ENCODE measurements around the gene BMPR1A.

Gene BMPR1A

GRCh38 chr10:86899132-86899531 lies 142.7 kb downstream of the BMPR1A start:
- no peak overlapping the region for H3K18ac ChIP-seq (ENCODE audit: low read length)
- no peak overlapping the region for H3K56ac ChIP-seq (ENCODE audit: low read length)
- H3K27ac ChIP-seq (ENCODE audit: low read depth, low read length) = no peak overlapping the region
- WGBS (ENCODE audit: extremely low coverage, insufficient coverage, low lambda C conversion rate) = no CpG with 5 or more reads among the region's 6 CpGs
- H2BK5ac ChIP-seq (ENCODE audit: low read length) = no peak overlapping the region
- no peak overlapping the region for H3K23ac ChIP-seq (ENCODE audit: low read length)
- H3K79me1 ChIP-seq (ENCODE audit: low read length) = peaks cover 8% of the 10 kb centered on the region
- H3K4ac ChIP-seq (ENCODE audit: low read depth, low read length) = no peak overlapping the region
- H4K5ac ChIP-seq (ENCODE audit: low read length) = no peak overlapping the region
- H3K4me2 ChIP-seq (ENCODE audit: low read length) = no peak overlapping the region
- H3K36me3 ChIP-seq (ENCODE audit: control insufficient read depth, insufficient read depth, low read length) = peaks cover 9% of the 10 kb centered on the region
- H3K4me1 ChIP-seq (ENCODE audit: control insufficient read depth, low read depth, low read length) = no peaks in the 10 kb centered on the region
- H2AK5ac ChIP-seq (ENCODE audit: low read length) = no peak overlapping the region
- peaks cover 9% of the 10 kb centered on the region for H3K79me2 ChIP-seq (ENCODE audit: control insufficient read depth, insufficient read depth, low read length)
- H3K9ac ChIP-seq (ENCODE audit: low read length) = no peak overlapping the region
- H3K4me3 ChIP-seq (ENCODE audit: low read length) = no peak overlapping the region
- no peaks in the 10 kb centered on the region for H3K27me3 ChIP-seq (ENCODE audit: insufficient read depth, low read length, poor library complexity)
- no peak overlapping the region for H2BK15ac ChIP-seq (replicated peaks; ENCODE audit: low read depth)
- peak; percentile 63 for DNase-seq
- H4K8ac ChIP-seq (ENCODE audit: low read depth, low read length) = no peak overlapping the region
- no peak overlapping the region for H2BK120ac ChIP-seq (ENCODE audit: low read depth, low read length)

DNA sequence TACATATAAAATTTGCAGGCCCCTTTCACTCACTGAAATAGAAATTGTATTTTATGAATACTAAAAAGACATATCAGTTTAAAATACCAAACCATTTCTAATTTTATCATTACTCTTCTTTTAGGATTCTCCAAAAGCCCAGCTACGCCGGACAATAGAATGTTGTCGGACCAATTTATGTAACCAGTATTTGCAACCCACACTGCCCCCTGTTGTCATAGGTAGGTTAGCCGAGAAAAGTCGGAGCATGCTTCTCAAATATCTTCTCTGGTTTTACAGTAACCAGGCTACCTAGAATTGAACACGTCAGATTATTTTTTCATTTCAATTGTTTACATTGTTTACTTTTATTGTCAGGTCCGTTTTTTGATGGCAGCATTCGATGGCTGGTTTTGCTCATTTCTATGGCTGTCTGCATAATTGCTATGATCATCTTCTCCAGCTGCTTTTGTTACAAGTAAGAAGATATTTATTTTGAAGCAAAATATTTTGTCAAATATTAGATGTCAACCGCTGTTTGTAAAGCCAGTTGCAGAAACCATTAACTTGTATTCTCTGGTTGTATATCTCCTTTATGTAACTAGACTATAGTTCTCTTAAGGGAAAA lies 143.4 kb downstream of the BMPR1A start:
- H3K36me3 ChIP-seq (ENCODE audit: control insufficient read depth, insufficient read depth, low read length) = peaks cover 9% of the 10 kb centered on the region

DNA sequence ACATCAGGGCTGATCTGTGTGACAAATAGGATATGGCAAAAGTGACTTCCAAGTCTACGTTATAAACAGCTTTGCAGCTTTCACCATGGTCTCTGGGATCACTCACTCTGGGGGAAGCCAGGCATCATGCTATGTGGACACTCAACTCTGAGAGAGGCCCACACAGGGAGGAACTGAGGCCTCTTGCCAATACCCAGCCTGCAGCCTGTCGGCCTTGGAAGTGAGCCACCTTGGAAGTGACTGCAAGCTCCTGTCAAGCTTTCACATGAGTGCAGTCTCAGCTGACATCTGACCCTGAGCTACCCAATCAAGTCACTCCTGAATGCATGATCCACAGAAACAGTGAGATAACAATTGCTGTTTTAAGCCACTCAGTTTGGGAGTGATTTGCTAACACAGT lies 144.5 kb downstream of the BMPR1A start:
- Histone ChIP-seq H3K36me3 (ENCODE audit: control insufficient read depth, insufficient read depth, low read length) (peaks cover 9% of the 10 kb centered on the region), H2BK15ac (replicated peaks; ENCODE audit: low read depth) (no peak overlapping the region), H3K9ac (ENCODE audit: low read length) (no peak overlapping the region), H3K56ac (ENCODE audit: low read length) (no peak overlapping the region), H2BK5ac (ENCODE audit: low read length) (no peak overlapping the region), H3K4ac (ENCODE audit: low read depth, low read length) (no peak overlapping the region), H2BK120ac (ENCODE audit: low read depth, low read length) (no peak overlapping the region), H3K4me3 (ENCODE audit: low read length) (no peak overlapping the region), H3K4me1 (ENCODE audit: control insufficient read depth, low read depth, low read length) (no peaks in the 10 kb centered on the region), H3K79me2 (ENCODE audit: control insufficient read depth, insufficient read depth, low read length) (peaks cover 8% of the 10 kb centered on the region), H3K23ac (ENCODE audit: low read length) (no peak overlapping the region), H4K5ac (ENCODE audit: low read length) (no peak overlapping the region), H3K27me3 (ENCODE audit: insufficient read depth, low read length, poor library complexity) (no peaks in the 10 kb centered on the region), H3K79me1 (ENCODE audit: low read length) (peaks cover 8% of the 10 kb centered on the region), H3K27ac (ENCODE audit: low read depth, low read length) (no peak overlapping the region), H3K18ac (ENCODE audit: low read length) (no peak overlapping the region), H3K4me2 (ENCODE audit: low read length) (no peak overlapping the region), H2AK5ac (ENCODE audit: low read length) (no peak overlapping the region), H4K8ac (ENCODE audit: low read depth, low read length) (no peak overlapping the region)
- DNase-seq = no peak
- WGBS (ENCODE audit: extremely low coverage, insufficient coverage, low lambda C conversion rate) = no CpG with 5 or more reads among the region's 2 CpGs

More for the DNA sequence above, 143.4 kb downstream of the BMPR1A start:
- no CpG with 5 or more reads among the region's 9 CpGs for WGBS (ENCODE audit: extremely low coverage, insufficient coverage, low lambda C conversion rate)
- H3K4me1 ChIP-seq (ENCODE audit: control insufficient read depth, low read depth, low read length) = no peaks in the 10 kb centered on the region
- H3K56ac ChIP-seq (ENCODE audit: low read length) = no peak overlapping the region
- H3K23ac ChIP-seq (ENCODE audit: low read length) = no peak overlapping the region
- H3K27ac ChIP-seq (ENCODE audit: low read depth, low read length) = no peak overlapping the region
- peak; percentile 72 for DNase-seq
- H3K4me3 ChIP-seq (ENCODE audit: low read length) = no peak overlapping the region
- no peak overlapping the region for H2AK5ac ChIP-seq (ENCODE audit: low read length)
- H3K27me3 ChIP-seq (ENCODE audit: insufficient read depth, low read length, poor library complexity) = no peaks in the 10 kb centered on the region
- H2BK15ac ChIP-seq (replicated peaks; ENCODE audit: low read depth) = no peak overlapping the region
- H3K18ac ChIP-seq (ENCODE audit: low read length) = no peak overlapping the region
- peaks cover 8% of the 10 kb centered on the region for H3K79me2 ChIP-seq (ENCODE audit: control insufficient read depth, insufficient read depth, low read length)
- H3K79me1 ChIP-seq (ENCODE audit: low read length) = peaks cover 8% of the 10 kb centered on the region
- H2BK5ac ChIP-seq (ENCODE audit: low read length) = no peak overlapping the region
- H3K4ac ChIP-seq (ENCODE audit: low read depth, low read length) = no peak overlapping the region
- H2BK120ac ChIP-seq (ENCODE audit: low read depth, low read length) = no peak overlapping the region
- no peak overlapping the region for H3K9ac ChIP-seq (ENCODE audit: low read length)
- H4K8ac ChIP-seq (ENCODE audit: low read depth, low read length) = no peak overlapping the region
- no peak overlapping the region for H3K4me2 ChIP-seq (ENCODE audit: low read length)
- no peak overlapping the region for H4K5ac ChIP-seq (ENCODE audit: low read length)

DNA sequence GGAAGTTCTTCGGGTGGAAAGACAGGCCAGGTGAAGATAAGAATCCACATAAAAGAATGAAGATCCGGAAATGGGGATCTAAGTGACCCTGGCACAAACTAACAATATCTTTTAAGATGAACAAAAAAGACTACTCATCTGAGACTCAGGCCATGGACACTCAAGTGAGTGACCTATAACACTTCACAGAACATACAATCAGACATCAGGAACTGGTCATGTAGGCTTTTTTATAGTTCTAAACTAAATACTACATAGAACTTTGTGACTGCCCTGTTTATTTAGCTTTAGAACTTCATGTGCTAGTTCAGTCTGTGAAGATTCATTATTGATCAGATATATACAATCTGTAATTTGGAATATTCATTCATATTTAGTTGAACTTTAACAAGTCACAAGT lies 148.2 kb downstream of the BMPR1A start:
- H2BK120ac ChIP-seq (ENCODE audit: low read depth, low read length) = no peak overlapping the region
- no peak overlapping the region for H2AK5ac ChIP-seq (ENCODE audit: low read length)
- DNase-seq = no peak
- H3K9ac ChIP-seq (ENCODE audit: low read length) = no peak overlapping the region
- no peak overlapping the region for H4K8ac ChIP-seq (ENCODE audit: low read depth, low read length)
- H3K4me3 ChIP-seq (ENCODE audit: low read length) = no peak overlapping the region
- H3K23ac ChIP-seq (ENCODE audit: low read length) = no peak overlapping the region
- no peak overlapping the region for H2BK15ac ChIP-seq (replicated peaks; ENCODE audit: low read depth)
- H4K5ac ChIP-seq (ENCODE audit: low read length) = no peak overlapping the region
- no peak overlapping the region for H2BK5ac ChIP-seq (ENCODE audit: low read length)
- H3K56ac ChIP-seq (ENCODE audit: low read length) = no peak overlapping the region
- H3K18ac ChIP-seq (ENCODE audit: low read length) = no peak overlapping the region
- peaks cover 11% of the 10 kb centered on the region for H3K79me1 ChIP-seq (ENCODE audit: low read length)
- no CpG with 5 or more reads among the region's 2 CpGs for WGBS (ENCODE audit: extremely low coverage, insufficient coverage, low lambda C conversion rate)
- no peak overlapping the region for H3K27ac ChIP-seq (ENCODE audit: low read depth, low read length)
- peaks cover 9% of the 10 kb centered on the region for H3K36me3 ChIP-seq (ENCODE audit: control insufficient read depth, insufficient read depth, low read length)
- no peaks in the 10 kb centered on the region for H3K27me3 ChIP-seq (ENCODE audit: insufficient read depth, low read length, poor library complexity)
- no peak overlapping the region for H3K4ac ChIP-seq (ENCODE audit: low read depth, low read length)
- H3K79me2 ChIP-seq (ENCODE audit: control insufficient read depth, insufficient read depth, low read length) = peaks cover 4% of the 10 kb centered on the region
- H3K4me1 ChIP-seq (ENCODE audit: control insufficient read depth, low read depth, low read length) = no peaks in the 10 kb centered on the region
- no peak overlapping the region for H3K4me2 ChIP-seq (ENCODE audit: low read length)

DNA sequence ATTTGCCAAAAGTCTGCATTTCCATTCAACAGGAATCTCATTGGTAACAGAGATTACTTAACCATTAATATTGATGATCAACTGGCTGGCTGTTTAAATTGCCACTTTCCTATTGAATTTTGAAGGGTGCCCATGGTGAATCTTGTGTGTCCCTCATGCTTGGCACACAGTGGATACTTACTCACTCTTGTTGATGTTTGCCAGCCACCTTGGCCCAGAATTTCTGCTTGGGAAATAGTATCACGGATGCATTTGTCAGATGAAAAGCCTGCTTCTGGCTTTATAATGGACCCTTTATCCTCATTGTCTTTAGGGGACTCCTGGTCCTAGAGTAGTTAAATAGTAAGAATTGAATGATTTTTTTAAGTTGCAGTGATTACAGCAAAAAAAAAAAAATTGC lies 149.0 kb downstream of the BMPR1A start:
- Histone ChIP-seq H3K9ac (ENCODE audit: low read length) (no peak overlapping the region), H3K4me2 (ENCODE audit: low read length) (no peak overlapping the region), H3K4me3 (ENCODE audit: low read length) (no peak overlapping the region), H3K27me3 (ENCODE audit: insufficient read depth, low read length, poor library complexity) (no peaks in the 10 kb centered on the region), H3K27ac (ENCODE audit: low read depth, low read length) (no peak overlapping the region), H3K79me1 (ENCODE audit: low read length) (peaks cover 11% of the 10 kb centered on the region), H3K4ac (ENCODE audit: low read depth, low read length) (no peak overlapping the region), H2AK5ac (ENCODE audit: low read length) (no peak overlapping the region), H2BK5ac (ENCODE audit: low read length) (no peak overlapping the region), H2BK15ac (replicated peaks; ENCODE audit: low read depth) (no peak overlapping the region), H3K18ac (ENCODE audit: low read length) (no peak overlapping the region), H3K79me2 (ENCODE audit: control insufficient read depth, insufficient read depth, low read length) (peaks cover 4% of the 10 kb centered on the region), H3K4me1 (ENCODE audit: control insufficient read depth, low read depth, low read length) (no peaks in the 10 kb centered on the region), H3K23ac (ENCODE audit: low read length) (no peak overlapping the region), H4K5ac (ENCODE audit: low read length) (no peak overlapping the region), H2BK120ac (ENCODE audit: low read depth, low read length) (no peak overlapping the region), H3K36me3 (ENCODE audit: control insufficient read depth, insufficient read depth, low read length) (peaks cover 9% of the 10 kb centered on the region), H4K8ac (ENCODE audit: low read depth, low read length) (no peak overlapping the region), H3K56ac (ENCODE audit: low read length) (no peak overlapping the region)
- DNase-seq = no peak
- WGBS (ENCODE audit: extremely low coverage, insufficient coverage, low lambda C conversion rate) = no CpG with 5 or more reads among the region's 1 CpG

DNA sequence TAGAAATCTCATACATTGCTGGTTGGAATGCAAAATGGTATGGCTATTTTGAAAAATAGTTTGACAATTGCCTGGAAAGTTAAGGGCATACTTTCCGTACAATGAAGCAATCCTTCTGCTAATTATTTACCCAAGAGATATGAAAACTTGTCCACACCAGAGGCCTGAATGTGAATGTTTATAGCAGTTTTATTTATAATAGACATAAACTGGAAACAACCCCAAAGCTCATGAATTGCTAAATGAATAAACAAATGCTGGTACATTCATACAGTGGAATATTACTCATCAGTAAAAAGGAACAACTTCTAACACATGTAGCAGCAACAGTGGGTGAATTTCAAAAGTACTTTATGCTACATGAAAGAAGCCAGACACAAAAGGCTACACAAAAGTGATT lies 158.3 kb downstream of the BMPR1A start:
- no peak overlapping the region for H2BK5ac ChIP-seq (ENCODE audit: low read length)
- no peak overlapping the region for H2AK5ac ChIP-seq (ENCODE audit: low read length)
- H3K36me3 ChIP-seq (ENCODE audit: control insufficient read depth, insufficient read depth, low read length) = no peaks in the 10 kb centered on the region
- no peak overlapping the region for H2BK15ac ChIP-seq (replicated peaks; ENCODE audit: low read depth)
- no peak overlapping the region for H3K4me3 ChIP-seq (ENCODE audit: low read length)
- no peak overlapping the region for H3K56ac ChIP-seq (ENCODE audit: low read length)
- no peak for DNase-seq
- no peak overlapping the region for H4K8ac ChIP-seq (ENCODE audit: low read depth, low read length)
- H3K79me1 ChIP-seq (ENCODE audit: low read length) = no peaks in the 10 kb centered on the region
- no peak overlapping the region for H3K18ac ChIP-seq (ENCODE audit: low read length)
- no peak overlapping the region for H4K5ac ChIP-seq (ENCODE audit: low read length)
- H3K9ac ChIP-seq (ENCODE audit: low read length) = no peak overlapping the region
- H3K4me2 ChIP-seq (ENCODE audit: low read length) = no peak overlapping the region
- no peaks in the 10 kb centered on the region for H3K27me3 ChIP-seq (ENCODE audit: insufficient read depth, low read length, poor library complexity)
- no peak overlapping the region for H2BK120ac ChIP-seq (ENCODE audit: low read depth, low read length)
- H3K27ac ChIP-seq (ENCODE audit: low read depth, low read length) = no peak overlapping the region
- no CpG with 5 or more reads among the region's 1 CpG for WGBS (ENCODE audit: extremely low coverage, insufficient coverage, low lambda C conversion rate)
- no peak overlapping the region for H3K23ac ChIP-seq (ENCODE audit: low read length)
- H3K79me2 ChIP-seq (ENCODE audit: control insufficient read depth, insufficient read depth, low read length) = no peaks in the 10 kb centered on the region
- H3K4me1 ChIP-seq (ENCODE audit: control insufficient read depth, low read depth, low read length) = no peaks in the 10 kb centered on the region
- H3K4ac ChIP-seq (ENCODE audit: low read depth, low read length) = no peak overlapping the region
